HCT116 (cell line): ENCODE data around the gene ACOX3.

ENCODE experiments used
- POLR2AphosphoS5 ChIP-seq: IDR thresholded peaks from 2 replicates; pipeline ENCODE4 v1.6.1; 2011; ENCODE audit warnings: mild to moderate bottlenecking, low read depth, low read length, moderate library complexity
- SRF ChIP-seq: IDR thresholded peaks from 2 replicates; pipeline ENCODE4 v1.6.1; 2012; ENCODE audit warnings: low read depth
- ZNF274 ChIP-seq: fragments of 200-500 bp; sonication (Bioruptor generic); IDR thresholded peaks from 2 replicates; pipeline ENCODE4 v1.6.1; 2014; ENCODE audit warnings: mild to moderate bottlenecking, low read depth, low read length, inconsistent platforms

GRCh38 chr4:8362483-8362882, 78.0 kb downstream of the ACOX3 start:
- TF ChIP-seq ZNF274 (no peak), SRF (no peak), POLR2AphosphoS5 (no peak)
